H1 (cell line): Measurements from ENCODE around the gene TPRG1L. TPM values are rescaled to one million over a fixed set of nuclear protein-coding genes. Genes with fewer than 3 reads are reported as not detected.

ENCODE experiments used
- CTCF ChIA-PET: fragments of 300-600 bp; sonication (Branson Sonifier 250); formaldehyde crosslinking; loops from one replicate; lab custom pipeline; 2021; ENCODE audit not compliant: partially characterized antibody; lab: Charles Lee
- POLR2A ChIA-PET: fragments of 300-600 bp; sonication (Branson Sonifier 250); formaldehyde crosslinking; loops from one replicate; lab custom pipeline; 2021; ENCODE audit warnings: inconsistent platforms; ENCODE audit not compliant: partially characterized antibody; lab: Charles Lee
- DNase-seq, 2 experiments: peaks; one replicate each; pipeline versions ENCODE4 v3.0.0 to v3.0.0-alpha.2; 2010 to 2022; ENCODE audit warnings: low spot score in 2 of 2, low read depth in 1 of 2, mixed read lengths in 1 of 2
- FAIRE-seq: peaks from 2 replicates; lab custom pipeline; 2011; peaks lifted over from hg19 to GRCh38; lab: Jason Lieb, UNC
- H2AFZ ChIP-seq: 2 replicates; pipeline ENCODE4 v1.8.1; 2012; ENCODE audit warnings: low read length, inconsistent platforms
- H2AK5ac ChIP-seq: 2 replicates; pipeline ENCODE4 v1.6.1; 2013; ENCODE audit warnings: low read depth, low read length
- H2BK120ac ChIP-seq: replicated peaks from 2 replicates; pipeline ENCODE3; 2013; ENCODE audit warnings: low read depth, low read length, inconsistent platforms
- H2BK12ac ChIP-seq: 2 replicates; pipeline ENCODE4 v1.6.1; 2013; ENCODE audit warnings: low read depth, low read length
- H2BK15ac ChIP-seq: 2 replicates; pipeline ENCODE4 v1.6.1; 2013; ENCODE audit warnings: low read length
- H2BK20ac ChIP-seq: 2 replicates; pipeline ENCODE4 v1.6.1; 2013; ENCODE audit warnings: low read length
- H2BK5ac ChIP-seq: 2 replicates; pipeline ENCODE4 v1.6.1; 2013; ENCODE audit warnings: low read depth, low read length
- H3K14ac ChIP-seq: 2 replicates; pipeline ENCODE4 v1.6.1; 2013; ENCODE audit warnings: inconsistent platforms; ENCODE audit not compliant: insufficient read length
- H3K18ac ChIP-seq: 2 replicates; pipeline ENCODE4 v1.6.1; 2013; ENCODE audit warnings: low read length; ENCODE audit errors: extremely low read depth
- H3K23ac ChIP-seq: 2 replicates; pipeline ENCODE4 v1.6.1; 2013; ENCODE audit warnings: inconsistent platforms; ENCODE audit not compliant: insufficient read length
- H3K23me2 ChIP-seq: 2 replicates; pipeline ENCODE4 v1.6.1; 2013; ENCODE audit warnings: low read depth, low read length
- H3K27ac ChIP-seq: 2 replicates; pipeline ENCODE4 v1.6.1; 2011; ENCODE audit warnings: low read depth, low read length, inconsistent platforms
- H3K27me3 ChIP-seq, 4 experiments: replicated peaks in 1 of 4; 1 replicate in 1 of 4; 2 replicates in 3 of 4; pipeline versions ENCODE4 v1.6.1 to v1.8.1; 2011 to 2013; ENCODE audit warnings: low read length in 3 of 4, mild to moderate bottlenecking in 3 of 4, inconsistent platforms in 2 of 4, mixed read lengths in 2 of 4, moderate library complexity in 1 of 4; ENCODE audit not compliant: control insufficient read depth in 3 of 4, insufficient read depth in 3 of 4; ENCODE audit errors: extremely low read depth in 1 of 4
- H3K36me3 ChIP-seq, 4 experiments: 2 replicates each; pipeline versions ENCODE4 v1.6.1 to v1.8.1; 2011 to 2013; ENCODE audit warnings: mild to moderate bottlenecking in 4 of 4, low read length in 3 of 4, moderate library complexity in 2 of 4, control low read depth in 1 of 4, inconsistent platforms in 1 of 4; ENCODE audit not compliant: insufficient read depth in 4 of 4, control insufficient read depth in 2 of 4
- H3K4ac ChIP-seq: replicated peaks from 2 replicates; pipeline ENCODE3; 2013; ENCODE audit warnings: low read length, low read depth, mixed read lengths, inconsistent platforms; ENCODE audit not compliant: insufficient read length
- H3K4me1 ChIP-seq, 4 experiments: replicated peaks in 1 of 4; 1 replicate in 1 of 4; 2 replicates in 3 of 4; pipeline versions ENCODE4 v1.6.1 to v1.8.1; 2011 to 2013; ENCODE audit warnings: low read length in 3 of 4, inconsistent platforms in 2 of 4, mixed read lengths in 1 of 4; ENCODE audit not compliant: insufficient read depth in 4 of 4, control insufficient read depth in 3 of 4
- H3K4me2 ChIP-seq, 2 experiments: 2 replicates each; pipeline versions ENCODE4 v1.6.1 to v1.8.1; 2011 to 2013; ENCODE audit warnings: low read depth in 2 of 2, low read length in 2 of 2, control low read depth in 1 of 2, inconsistent platforms in 1 of 2, mild to moderate bottlenecking in 1 of 2; ENCODE audit not compliant: insufficient read depth in 1 of 2
- H3K4me3 ChIP-seq, 4 experiments: fragments of 200-600, 300-600 bp in 1 of 4; sonication (generic), shearing (Covaris generic), sonication (Bioruptor Twin) in 1 of 4; 2 replicates each; pipeline versions ENCODE4 v1.5.1 to v1.8.1; 2011 to 2016; ENCODE audit warnings: low read length in 4 of 4, low read depth in 3 of 4, control low read depth in 2 of 4, inconsistent platforms in 2 of 4, mild to moderate bottlenecking in 2 of 4, mixed read lengths in 1 of 4, moderate library complexity in 1 of 4; ENCODE audit not compliant: insufficient read depth in 2 of 4; ENCODE audit errors: extremely low read depth in 1 of 4
- H3K56ac ChIP-seq: replicated peaks from 2 replicates; pipeline ENCODE3; 2013; ENCODE audit warnings: low read depth, mild to moderate bottlenecking, mixed read lengths, low read length, inconsistent platforms; ENCODE audit not compliant: insufficient read length
- H3K79me1 ChIP-seq: 2 replicates; pipeline ENCODE4 v1.6.1; 2013; ENCODE audit warnings: low read depth, low read length, control low read depth
- H3K79me2 ChIP-seq, 2 experiments: 2 replicates each; pipeline versions ENCODE4 v1.6.1 to v1.8.1; 2012 to 2013; ENCODE audit warnings: low read length in 2 of 2, mild to moderate bottlenecking in 2 of 2, inconsistent platforms in 1 of 2; ENCODE audit not compliant: insufficient read depth in 2 of 2, control insufficient read depth in 1 of 2
- H3K9ac ChIP-seq, 4 experiments: replicated peaks in 1 of 4; 1 replicate in 1 of 4; 2 replicates in 3 of 4; pipeline versions ENCODE4 v1.6.1 to v1.8.1; 2011 to 2013; ENCODE audit warnings: low read depth in 3 of 4, low read length in 3 of 4, control low read depth in 2 of 4, mild to moderate bottlenecking in 2 of 4, moderate library complexity in 2 of 4, inconsistent platforms in 1 of 4; ENCODE audit errors: extremely low read depth in 1 of 4
- H3K9me3 ChIP-seq, 2 experiments: 2 replicates each; pipeline versions ENCODE4 v1.6.1 to v1.8.1; 2012 to 2013; ENCODE audit warnings: mild to moderate bottlenecking in 2 of 2, moderate library complexity in 2 of 2, control low read depth in 1 of 2, inconsistent platforms in 1 of 2, low read depth in 1 of 2, low read length in 1 of 2, mixed read lengths in 1 of 2; ENCODE audit not compliant: insufficient read depth in 2 of 2
- H4K20me1 ChIP-seq, 2 experiments: replicated peaks in 1 of 2; 2 replicates each; pipeline versions ENCODE3 to v1.8.1; 2011 to 2013; ENCODE audit warnings: inconsistent platforms in 2 of 2, low read length in 2 of 2, mild to moderate bottlenecking in 1 of 2; ENCODE audit not compliant: insufficient read depth in 2 of 2, control insufficient read depth in 1 of 2
- H4K5ac ChIP-seq: 2 replicates; pipeline ENCODE4 v1.6.1; 2013; ENCODE audit warnings: low read length, low read depth, mixed read lengths, inconsistent platforms; ENCODE audit not compliant: insufficient read length
- H4K8ac ChIP-seq: 2 replicates; pipeline ENCODE4 v1.8.0; 2013; ENCODE audit warnings: mild to moderate bottlenecking, moderate library complexity, low read length, inconsistent platforms; ENCODE audit not compliant: insufficient read depth; ENCODE audit errors: extremely low read depth
- H4K91ac ChIP-seq: replicated peaks from 2 replicates; pipeline ENCODE3; 2013; ENCODE audit warnings: low read length, mixed read lengths, inconsistent platforms; ENCODE audit not compliant: insufficient read length
- BACH1 ChIP-seq: IDR thresholded peaks from 2 replicates; pipeline ENCODE4 v1.6.1; 2012; ENCODE audit warnings: low read length, improper control_type of control experiment
- CEBPB ChIP-seq: IDR thresholded peaks from 2 replicates; pipeline ENCODE4 v1.6.1; 2012; ENCODE audit warnings: low read depth, low read length
- CHD1 ChIP-seq: IDR thresholded peaks from 2 replicates; pipeline ENCODE4 v1.6.1; 2012; ENCODE audit warnings: low read depth, low read length, improper control_type of control experiment
- CREB1 ChIP-seq: IDR thresholded peaks from 2 replicates; pipeline ENCODE4 v1.6.1; 2012; ENCODE audit warnings: inconsistent platforms
- EZH2 ChIP-seq: fragments of 200-600 bp; sonication (generic); IDR thresholded peaks from 2 replicates; pipeline ENCODE4 v1.7.1; 2012; ENCODE audit warnings: low read depth, mild to moderate bottlenecking, moderate library complexity, low read length, inconsistent platforms; ENCODE audit not compliant: severe bottlenecking
- FOSL1 ChIP-seq: IDR thresholded peaks from 2 replicates; pipeline ENCODE4 v1.6.1; 2011; ENCODE audit warnings: mild to moderate bottlenecking, low read depth, low read length, moderate library complexity; ENCODE audit not compliant: insufficient read depth
- JUN ChIP-seq: IDR thresholded peaks from 2 replicates; pipeline ENCODE4 v1.6.1; 2011; ENCODE audit warnings: low read depth, mild to moderate bottlenecking, improper control_type of control experiment, low read length
- KDM4A ChIP-seq: IDR thresholded peaks from one replicate; pipeline ENCODE4 v1.7.1; 2012; ENCODE audit warnings: low read depth, mild to moderate bottlenecking, moderate library complexity, low read length, inconsistent platforms; ENCODE audit not compliant: severe bottlenecking
- POLR2AphosphoS5 ChIP-seq: IDR thresholded peaks from 2 replicates; pipeline ENCODE4 v1.6.1; 2011; ENCODE audit warnings: low read depth, low read length
- RAD21 ChIP-seq, 2 experiments: IDR thresholded peaks in 1 of 2; conservative IDR thresholded peaks in 1 of 2; 2 replicates each; pipeline ENCODE4 v1.6.1; 2011; ENCODE audit warnings: low read depth in 2 of 2, low read length in 2 of 2, improper control_type of control experiment in 1 of 2, inconsistent platforms in 1 of 2, mild to moderate bottlenecking in 1 of 2, moderate library complexity in 1 of 2
- RFX5 ChIP-seq: IDR thresholded peaks from 2 replicates; pipeline ENCODE4 v1.6.1; 2011; ENCODE audit warnings: low read depth, low read length, improper control_type of control experiment, borderline replicate concordance
- SIRT6 ChIP-seq: IDR thresholded peaks from one replicate; pipeline ENCODE4 v1.7.1; 2012; ENCODE audit warnings: low read length, inconsistent platforms
- SUZ12 ChIP-seq: fragments of 200-600 bp; sonication (generic); IDR thresholded peaks from 2 replicates; pipeline ENCODE4 v1.6.1; 2012; ENCODE audit warnings: mild to moderate bottlenecking, inconsistent platforms, low read length, moderate library complexity, mixed read lengths
- WGBS, 2 experiments: shearing (Covaris generic) in 1 of 2; methylation state at CpG; one replicate each; pipeline versions ENCODE4 v1.1.6 to v1.1.7; 2013 to 2015; ENCODE audit warnings: low lambda C conversion rate in 2 of 2, mixed read lengths in 2 of 2, inconsistent platforms in 1 of 2, low coverage in 1 of 2, missing lambda C conversion rate in 1 of 2; ENCODE audit not compliant: insufficient replicate concordance in 2 of 2, insufficient coverage in 1 of 2, insufficient read length in 1 of 2; ENCODE audit errors: extremely low coverage in 1 of 2, missing lambda C conversion rate in 1 of 2; 5-methylcytosine and 5-hydroxymethylcytosine counted together
- polyA plus RNA-seq, 7 experiments: library from polyadenylated mRNA; depleted of rRNA in 3 of 7; stranded (reverse) in 5 of 7; unstranded in 2 of 7; fragments of >200 nt in 5 of 7; fragments of 200-250 nt in 2 of 7; gene quantifications; 1 replicate in 5 of 7; 2 replicates in 1 of 7; 4 replicates in 1 of 7; pipeline versions ENCODE4 v1.2.1 to v1.2.3, GENCODE V29; 2011 to 2013; ENCODE audit warnings: missing spikeins in 2 of 7, mixed read lengths in 2 of 7
- total RNA-seq: library from RNA; stranded (reverse); fragmentation: NEBNext Ultra II Directional; extraction: Animal tissue kit (Norgen Biotek cat#: 25700); gene quantifications from 2 replicates; pipeline ENCODE4 v1.2.1, GENCODE V29; 2021

The TPRG1L gene
- total and polyA plus RNA-seq, 2 of the 8 experiments (the other 6 are each of a cell fraction or from before 2014, with no cell fraction given) = 21.7 to 22.3 TPM

- 85% methylated on average over 7 of the region's 8 CpGs; no CpG with 5 or more reads in 1 of the 2 experiments for WGBS, 2 experiments
- CTCF ChIA-PET = interaction anchor here (0.7 to 6.8 kb wide), 7 partner anchors 9 to 75 kb away, joined by 3 to 56 read pairs (median 4); no protein-coding TSS in a partner anchor
These were observed 46.4 kb upstream of the TPRG1L start for GRCh38 chr1:3578433-3578805.

More at GRCh38 chr1:3578433-3578805, 46.4 kb upstream of the TPRG1L start:
- no peak overlapping the region for H2BK120ac ChIP-seq
- no peak overlapping the region for H3K4me3 ChIP-seq
- no peak for FAIRE-seq
- peaks cover 3 to 6% of the 10 kb centered on the region in 2 experiments; a peak in 2 of 4 replicates for H3K9me3 ChIP-seq
- H4K8ac ChIP-seq = no peak overlapping the region
- H4K5ac ChIP-seq = no peak overlapping the region
- H3K79me2 ChIP-seq = no peaks in the 10 kb centered on the region
- H2BK15ac ChIP-seq = no peak overlapping the region
- no peak overlapping the region for H3K4me2 ChIP-seq
- no peak overlapping the region for H3K9ac ChIP-seq
- H2AK5ac ChIP-seq = no peak overlapping the region
- no peak overlapping the region for H3K56ac ChIP-seq
- H2BK12ac ChIP-seq = no peak overlapping the region
- H3K4ac ChIP-seq = no peak overlapping the region
- H3K23ac ChIP-seq = no peak overlapping the region
- H3K27ac ChIP-seq = no peak overlapping the region
- H3K27me3 ChIP-seq = no peaks in the 10 kb centered on the region
- H4K20me1 ChIP-seq = no peaks in the 10 kb centered on the region
- H2BK20ac ChIP-seq = no peak overlapping the region
- no peaks in the 10 kb centered on the region for H3K36me3 ChIP-seq
- H3K79me1 ChIP-seq = no peaks in the 10 kb centered on the region; the same call in 1 of the 2 replicates
- TF ChIP-seq FOSL1 (no peak), RAD21 (IDR thresholded peaks at IDR 0.05 in 1 of 2, conservative IDR thresholded peaks at IDR 0.05 in 1 of 2; ENCODE audit: low read depth in 2 of 2, low read length in 2 of 2) (no peak), SUZ12 (no peak), CREB1 (no peak), CEBPB (no peak), RFX5 (no peak), SIRT6 (no peak), JUN (no peak), BACH1 (no peak), POLR2AphosphoS5 (no peak), CHD1 (no peak), KDM4A (no peak), EZH2 (no peak)
- H3K4me1 ChIP-seq = no peaks in the 10 kb centered on the region; a peak in 1 of 7 replicates
- DNase-seq = no peak
- POLR2A ChIA-PET = interaction anchor here (0.6 kb wide), 1 partner anchor 100 kb away, joined by 5 read pairs; no protein-coding TSS in a partner anchor
- no peak overlapping the region for H3K14ac ChIP-seq
- H3K18ac ChIP-seq = no peak overlapping the region
- H2BK5ac ChIP-seq = no peak overlapping the region
- no peak overlapping the region for H2AFZ ChIP-seq
- no peaks in the 10 kb centered on the region for H3K23me2 ChIP-seq
- H4K91ac ChIP-seq = no peak overlapping the region
